ENCODE data around the gene HSDL2. TPM values are rescaled to one million over a fixed set of nuclear protein-coding genes. Genes with fewer than 3 reads are reported as not detected.

The HSDL2 gene
- total RNA-seq, 2 donors from 2014 or later, result 31.7 to 36.3 TPM

DNA sequence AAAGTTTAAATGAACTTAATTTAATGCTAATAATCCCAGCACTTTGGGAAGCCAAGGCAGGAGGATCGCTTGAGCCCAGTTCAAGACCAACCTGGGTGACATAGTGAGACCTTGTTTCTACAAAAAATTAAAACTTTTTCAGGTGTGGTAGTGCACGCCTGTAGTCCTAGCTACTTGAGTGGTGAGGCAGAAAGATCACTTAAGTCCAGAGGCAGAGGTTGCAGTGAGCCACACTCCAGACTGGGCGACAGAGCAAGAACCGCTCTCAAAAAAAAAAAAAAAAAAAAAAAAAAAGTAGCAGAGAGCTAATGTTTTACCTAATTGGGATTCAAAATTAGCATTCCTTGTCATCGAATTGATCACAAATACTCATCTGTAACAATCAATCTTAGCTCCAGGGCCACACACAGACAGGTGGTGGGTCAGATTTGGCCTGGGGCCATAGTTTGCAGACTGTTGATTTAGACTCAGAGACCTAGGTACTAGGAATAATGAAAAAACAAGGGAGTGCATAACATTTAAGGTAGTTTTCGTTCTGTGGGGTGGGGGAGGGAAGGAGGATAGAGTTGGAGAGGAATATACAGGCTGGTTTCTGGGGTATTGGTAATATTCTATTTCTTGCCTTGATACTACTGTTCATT, 21.4 kb downstream of the HSDL2 start:
- H3K4me3 ChIP-seq, result no peak overlapping the region
- H3K27me3 ChIP-seq (replicated peaks; ENCODE audit: insufficient read depth), result no peaks in the 10 kb centered on the region
- H3K9me3 ChIP-seq, result no peaks in the 10 kb centered on the region
- no peak overlapping the region for H3K27ac ChIP-seq
- TF ChIP-seq, protein P1, sequence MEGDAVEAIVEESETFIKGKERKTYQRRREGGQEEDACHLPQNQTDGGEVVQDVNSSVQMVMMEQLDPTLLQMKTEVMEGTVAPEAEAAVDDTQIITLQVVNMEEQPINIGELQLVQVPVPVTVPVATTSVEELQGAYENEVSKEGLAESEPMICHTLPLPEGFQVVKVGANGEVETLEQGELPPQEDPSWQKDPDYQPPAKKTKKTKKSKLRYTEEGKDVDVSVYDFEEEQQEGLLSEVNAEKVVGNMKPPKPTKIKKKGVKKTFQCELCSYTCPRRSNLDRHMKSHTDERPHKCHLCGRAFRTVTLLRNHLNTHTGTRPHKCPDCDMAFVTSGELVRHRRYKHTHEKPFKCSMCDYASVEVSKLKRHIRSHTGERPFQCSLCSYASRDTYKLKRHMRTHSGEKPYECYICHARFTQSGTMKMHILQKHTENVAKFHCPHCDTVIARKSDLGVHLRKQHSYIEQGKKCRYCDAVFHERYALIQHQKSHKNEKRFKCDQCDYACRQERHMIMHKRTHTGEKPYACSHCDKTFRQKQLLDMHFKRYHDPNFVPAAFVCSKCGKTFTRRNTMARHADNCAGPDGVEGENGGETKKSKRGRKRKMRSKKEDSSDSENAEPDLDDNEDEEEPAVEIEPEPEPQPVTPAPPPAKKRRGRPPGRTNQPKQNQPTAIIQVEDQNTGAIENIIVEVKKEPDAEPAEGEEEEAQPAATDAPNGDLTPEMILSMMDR (IDR thresholded peaks at IDR 0.05), result no peak
- no peak for ATAC-seq (ENCODE audit: insufficient number of reproducible peaks, low FRiP score, low read depth)
- H3K36me3 ChIP-seq, result no peaks in the 10 kb centered on the region
- no peak for DNase-seq (ENCODE audit: low spot score)
- H3K4me1 ChIP-seq (ENCODE audit: control insufficient read depth in 1 of 2, low read depth in 2 of 2), result peaks cover 0 to 3% of the 10 kb centered on the region in 2 donors

GRCh38 chr9:112403614-112404201, 23.8 kb downstream of the HSDL2 start:
- TF ChIP-seq, protein P1 (IDR thresholded peaks at IDR 0.05), result no peak
- H3K4me1 ChIP-seq (ENCODE audit: control insufficient read depth in 1 of 2, low read depth in 2 of 2), result peaks cover 0 to 3% of the 10 kb centered on the region in 2 donors
- ATAC-seq (ENCODE audit: insufficient number of reproducible peaks, low FRiP score, low read depth) (no peak), DNase-seq (ENCODE audit: low spot score) (no peak)
- H3K9me3 ChIP-seq, result no peaks in the 10 kb centered on the region
- no peak overlapping the region for H3K27ac ChIP-seq
- H3K36me3 ChIP-seq, result peaks cover 7% of the 10 kb centered on the region
- H3K4me3 ChIP-seq, result no peak overlapping the region
- H3K27me3 ChIP-seq (replicated peaks; ENCODE audit: insufficient read depth), result no peaks in the 10 kb centered on the region

GRCh38 chr9:112404508-112404932, 24.6 kb downstream of the HSDL2 start:
- TF ChIP-seq, protein P1 (IDR thresholded peaks at IDR 0.05), result no peak
- Histone ChIP-seq H3K36me3 (peaks cover 11% of the 10 kb centered on the region), H3K4me3 (no peak overlapping the region), H3K4me1 (ENCODE audit: control insufficient read depth in 1 of 2, low read depth in 2 of 2) (peaks cover 0 to 3% of the 10 kb centered on the region in 2 donors), H3K27me3 (replicated peaks; ENCODE audit: insufficient read depth) (no peaks in the 10 kb centered on the region), H3K27ac (no peak overlapping the region), H3K9me3 (no peaks in the 10 kb centered on the region)
- no peak for ATAC-seq (ENCODE audit: insufficient number of reproducible peaks, low FRiP score, low read depth)
- no peak for DNase-seq (ENCODE audit: low spot score)

DNA sequence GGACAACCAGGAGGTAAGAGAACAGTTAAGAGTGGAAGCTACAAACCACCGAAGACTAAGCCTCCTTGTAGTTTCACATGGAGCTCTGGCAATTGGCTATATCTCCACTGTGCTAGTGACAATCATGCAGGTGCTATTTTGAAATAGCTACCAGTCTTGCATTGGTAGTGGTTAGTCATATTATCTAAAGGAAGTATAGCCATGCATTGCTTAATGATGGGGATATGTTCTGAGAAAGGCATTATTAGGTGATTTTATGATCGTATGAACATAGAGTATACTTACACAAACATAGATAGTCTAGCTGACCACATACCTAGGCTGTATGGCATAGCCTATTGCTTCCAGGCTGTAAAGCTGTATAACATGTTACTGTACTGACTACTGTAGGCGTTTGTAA, 28.4 kb downstream of the HSDL2 start:
- Histone ChIP-seq H3K4me1 (ENCODE audit: control insufficient read depth in 1 of 2, low read depth in 2 of 2) (peaks cover 0 to 12% of the 10 kb centered on the region in 2 donors), H3K27ac (no peak overlapping the region), H3K4me3 (no peak overlapping the region), H3K9me3 (no peaks in the 10 kb centered on the region), H3K27me3 (replicated peaks; ENCODE audit: insufficient read depth) (no peaks in the 10 kb centered on the region), H3K36me3 (peaks cover 11% of the 10 kb centered on the region)
- TF ChIP-seq, protein P1 (IDR thresholded peaks at IDR 0.05), result no peak
- ATAC-seq (ENCODE audit: insufficient number of reproducible peaks, low FRiP score, low read depth), result no peak
- DNase-seq (ENCODE audit: low spot score), result no peak

- peaks cover 11% of the 10 kb centered on the region for H3K36me3 ChIP-seq
- H3K4me1 ChIP-seq (ENCODE audit: control insufficient read depth in 1 of 2, low read depth in 2 of 2), result peaks cover 0 to 12% of the 10 kb centered on the region in 2 donors
- TF ChIP-seq, protein P1 (IDR thresholded peaks at IDR 0.05), result no peak
Observed at GRCh38 chr9:112408819-112409218, 28.9 kb downstream of the HSDL2 start.

More at GRCh38 chr9:112408819-112409218, 28.9 kb downstream of the HSDL2 start:
- no peak for DNase-seq (ENCODE audit: low spot score)
- Histone ChIP-seq H3K27me3 (replicated peaks; ENCODE audit: insufficient read depth) (no peaks in the 10 kb centered on the region), H3K4me3 (no peak overlapping the region), H3K9me3 (no peaks in the 10 kb centered on the region), H3K27ac (no peak overlapping the region)
- no peak for ATAC-seq (ENCODE audit: insufficient number of reproducible peaks, low FRiP score, low read depth)
